Body of pancreas (tissue), 4 donors: ENCODE measurements around the gene RELN.

Experiments used
- CTCF ChIP-seq, 7 experiments: fragments of 450-650 bp in 4 of 7; fragments of 200-600 bp in 3 of 7; sonication (generic) in 3 of 7; IDR thresholded peaks; one replicate each; pipeline ENCODE4 v1.5.1; 2016 to 2019; ENCODE audit warnings: antibody characterized with exemption in 7 of 7
- POLR2A ChIP-seq, 3 donors: fragments of 450-650 bp; IDR thresholded peaks; one replicate each; pipeline ENCODE4 v1.6.1; 2016; ENCODE audit warnings: antibody characterized with exemption in 3 of 3, mild to moderate bottlenecking in 2 of 3

DNA sequence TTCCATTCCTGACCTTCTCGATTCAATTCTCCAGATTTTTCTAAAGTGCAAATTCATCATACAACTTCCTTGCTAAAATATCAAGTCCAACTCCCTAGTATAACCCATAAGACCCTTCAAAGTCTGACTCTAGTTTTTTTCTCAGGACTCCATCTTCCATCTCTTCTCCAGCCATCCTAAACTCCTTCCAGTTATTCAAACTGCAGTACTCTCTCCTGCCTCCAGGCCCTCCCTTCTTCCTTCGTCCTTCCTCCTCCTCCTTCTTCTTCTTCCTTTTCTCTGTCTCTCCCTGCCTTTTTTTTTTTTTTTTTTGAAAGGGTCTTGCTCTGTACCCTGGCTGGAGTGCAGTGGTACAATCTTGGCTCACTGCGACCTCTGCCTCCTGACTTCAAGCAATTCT lies 111.9 kb downstream of the RELN start:
- no peak for TF ChIP-seq POLR2A (IDR thresholded peaks at IDR 0.05)
- peak in 1 of 7 experiments; percentile 7 for TF ChIP-seq CTCF (IDR thresholded peaks at IDR 0.05)
